HEK293T (cell line): ENCODE data around the gene IL3.
"Not testable (repeated sequence)": the region's sequence is repeated elsewhere in the genome, so short reads cannot be mapped to it uniquely, and the experiment has no call there.

ENCODE experiments used
- ARNT ChIP-seq: fragments of 450-650 bp; IDR thresholded peaks from 2 replicates; pipeline ENCODE4 v1.6.1; 2017; ENCODE audit warnings: mild to moderate bottlenecking
- BHLHE40 ChIP-seq: fragments of 450-650 bp; IDR thresholded peaks from 2 replicates; pipeline ENCODE4 v1.6.1; 2016; ENCODE audit warnings: mild to moderate bottlenecking, moderate library complexity, borderline replicate concordance
- CTBP1 ChIP-seq: fragments of 450-650 bp; IDR thresholded peaks from 2 replicates; pipeline ENCODE4 v1.6.1; 2016; ENCODE audit warnings: borderline replicate concordance
- ELF4 ChIP-seq: fragments of 450-650 bp; IDR thresholded peaks from 2 replicates; pipeline ENCODE4 v1.6.1; 2017; ENCODE audit warnings: antibody characterized with exemption
- NFRKB ChIP-seq: fragments of 450-650 bp; IDR thresholded peaks from 2 replicates; pipeline ENCODE4 v1.6.1; 2016; ENCODE audit warnings: mild to moderate bottlenecking, moderate library complexity
- SP1 ChIP-seq: fragments of 450-650 bp; IDR thresholded peaks from 2 replicates; pipeline ENCODE4 v1.6.1; 2017
- TARDBP ChIP-seq: fragments of 450-650 bp; IDR thresholded peaks from 2 replicates; pipeline ENCODE4 v1.6.1; 2016

DNA sequence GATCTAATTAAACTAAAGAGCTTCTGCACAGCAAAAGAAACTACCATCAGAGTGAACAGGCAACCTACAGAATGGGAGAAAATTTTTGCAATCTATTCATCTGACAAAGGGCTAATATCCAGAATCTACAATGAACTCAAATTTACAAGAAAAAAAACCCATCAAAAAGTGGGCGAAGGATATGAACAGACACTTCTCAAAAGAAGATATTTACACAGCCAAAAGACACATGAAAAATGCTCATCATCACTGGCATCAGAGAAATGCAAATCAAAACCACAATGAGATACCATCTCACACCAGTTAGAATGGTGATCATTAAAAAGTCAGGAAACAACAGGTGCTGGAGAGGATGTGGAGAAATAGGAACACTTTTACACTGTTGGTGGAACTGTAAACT, 48.0 kb downstream of the IL3 start:
- TF ChIP-seq SP1, ARNT, NFRKB, BHLHE40, ELF4, CTBP1, TARDBP: not testable (repeated sequence)
